ENCODE data around the gene POPDC3.

POPDC3 gene

GRCh38 chr6:105151644-105152043 is 28.2 kb downstream of the POPDC3 start:
- DNase-seq (ENCODE audit: low spot score), result no peak

- no peak for DNase-seq (ENCODE audit: low spot score)
Measured at GRCh38 chr6:105138141-105138540, 41.7 kb downstream of the POPDC3 start.

GRCh38 chr6:105137388-105137787 is 42.4 kb downstream of the POPDC3 start:
- DNase-seq (ENCODE audit: low spot score), result no peak

GRCh38 chr6:105136431-105137350 is 43.1 kb downstream of the POPDC3 start:
- DNase-seq (ENCODE audit: low spot score), result no peak

GRCh38 chr6:105135907-105136430 is 43.8 kb downstream of the POPDC3 start:
- DNase-seq (ENCODE audit: low spot score), result no peak

- no peak for DNase-seq (ENCODE audit: low spot score)
Measured at GRCh38 chr6:105135056-105135455, 44.8 kb downstream of the POPDC3 start.

- no peak for DNase-seq (ENCODE audit: low spot score)
Measured at GRCh38 chr6:105122717-105123116, 57.1 kb downstream of the POPDC3 start.

GRCh38 chr6:105121981-105122380 is 57.8 kb downstream of the POPDC3 start:
- no peak for DNase-seq (ENCODE audit: low spot score)

GRCh38 chr6:105120570-105120969 is 59.2 kb downstream of the POPDC3 start:
- no peak for DNase-seq (ENCODE audit: low spot score)

GRCh38 chr6:105116150-105116549 is 63.7 kb downstream of the POPDC3 start:
- no peak for DNase-seq (ENCODE audit: low spot score)

GRCh38 chr6:105113422-105113821 is 66.4 kb downstream of the POPDC3 start:
- no peak for DNase-seq (ENCODE audit: low spot score)

- no peak for DNase-seq (ENCODE audit: low spot score)
Measured at GRCh38 chr6:105112577-105112976, 67.2 kb downstream of the POPDC3 start.

GRCh38 chr6:105111871-105112270 is 67.9 kb downstream of the POPDC3 start:
- no peak for DNase-seq (ENCODE audit: low spot score)

GRCh38 chr6:105111105-105111504 is 68.7 kb downstream of the POPDC3 start:
- no peak for DNase-seq (ENCODE audit: low spot score)

- no peak for DNase-seq (ENCODE audit: low spot score)
Measured at GRCh38 chr6:105109955-105110895, 69.6 kb downstream of the POPDC3 start.

GRCh38 chr6:105108631-105109262 is 71.1 kb downstream of the POPDC3 start:
- no peak for DNase-seq (ENCODE audit: low spot score)
